ENCODE data around the gene LYRM4.
"Not testable (repeated sequence)": the region's sequence is repeated elsewhere in the genome, so short reads cannot be mapped to it uniquely, and the experiment has no call there.

Gene LYRM4

DNA sequence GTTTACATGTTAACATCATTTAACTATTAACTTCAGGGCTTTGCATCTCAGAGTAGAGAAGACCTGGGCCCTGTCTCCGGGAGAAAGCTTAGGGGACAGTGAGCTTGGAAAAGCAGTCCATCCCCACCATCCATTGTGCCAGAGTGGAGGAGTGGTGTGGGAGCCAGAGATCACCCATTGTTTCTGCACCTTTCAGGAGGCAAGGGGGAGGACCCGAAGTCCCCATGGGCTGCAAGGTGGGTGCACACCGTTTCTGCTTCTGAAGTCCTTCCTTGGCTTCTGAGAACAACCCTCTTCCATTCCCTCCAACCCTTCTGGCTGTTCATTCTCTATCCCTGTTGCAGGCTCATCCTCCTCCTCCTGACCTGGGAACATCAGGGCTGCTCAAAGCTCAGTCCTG is 179.6 kb downstream of the LYRM4 start:
- DNase-seq (ENCODE audit: low read depth) = no peak

DNA sequence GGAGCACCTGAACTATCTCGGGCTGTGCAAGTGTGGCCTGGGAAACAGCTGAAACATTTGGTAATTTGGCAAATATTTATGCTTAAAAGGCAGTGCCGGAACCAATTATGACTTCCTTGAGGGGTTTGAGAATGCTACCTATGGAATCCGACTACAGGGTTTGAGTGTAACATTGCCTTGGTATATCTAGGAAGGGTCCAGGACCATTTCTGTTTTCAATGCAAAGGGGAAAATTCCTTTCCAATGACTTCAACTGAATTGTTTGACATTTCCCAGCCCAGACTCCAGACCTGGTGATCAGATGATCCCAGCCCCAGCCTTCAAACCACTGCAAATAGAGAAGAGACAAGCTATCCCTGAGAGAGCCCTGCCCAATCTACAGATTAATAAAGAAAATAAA is 180.2 kb downstream of the LYRM4 start:
- no peak for DNase-seq (ENCODE audit: low read depth)

DNA sequence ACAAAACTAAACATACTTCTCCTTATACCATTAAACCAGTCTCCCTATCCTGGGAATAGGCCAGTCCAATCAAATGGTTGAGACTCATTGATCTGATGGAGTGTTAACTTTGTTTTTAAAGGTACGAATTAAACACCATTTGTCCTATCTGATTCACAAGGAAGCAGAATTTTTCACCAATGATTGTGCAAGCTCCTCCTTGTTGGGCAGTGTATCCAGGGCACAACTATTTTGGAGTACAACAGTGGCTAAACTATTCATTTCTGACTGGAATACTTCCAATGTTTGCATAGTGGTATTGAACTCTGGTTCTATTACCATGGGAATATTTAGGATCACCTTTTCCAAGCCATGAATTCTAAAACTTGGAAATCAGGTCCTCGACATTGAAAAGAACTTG is 181.1 kb downstream of the LYRM4 start:
- no peak for DNase-seq (ENCODE audit: low read depth)

DNA sequence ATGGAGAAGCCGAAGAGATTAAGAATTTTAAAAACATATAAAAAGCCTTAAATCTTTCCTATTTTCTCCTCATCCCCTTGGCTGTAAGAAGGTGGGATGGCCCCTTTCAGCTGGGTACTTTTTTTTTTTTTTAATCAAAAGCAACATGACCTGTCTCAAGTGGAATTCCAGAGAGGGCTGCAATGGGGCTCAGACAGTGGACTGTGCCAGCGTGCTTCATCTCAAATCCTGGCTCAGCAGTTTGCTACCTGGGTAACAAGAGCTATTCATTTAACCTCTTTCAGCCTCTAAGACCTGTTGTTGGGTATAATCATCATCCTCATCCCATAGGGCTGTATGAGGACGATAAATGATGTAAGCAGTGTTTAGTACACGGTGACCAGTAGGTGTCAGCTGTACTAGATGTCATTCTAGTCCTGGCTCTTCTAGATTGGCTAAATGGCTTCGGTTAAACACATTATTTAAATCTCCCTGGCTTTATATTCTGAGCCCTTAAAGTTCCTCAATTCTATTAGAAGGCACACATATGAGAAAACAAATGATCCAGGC is 182.6 kb downstream of the LYRM4 start:
- no peak for DNase-seq (ENCODE audit: low read depth)

DNA sequence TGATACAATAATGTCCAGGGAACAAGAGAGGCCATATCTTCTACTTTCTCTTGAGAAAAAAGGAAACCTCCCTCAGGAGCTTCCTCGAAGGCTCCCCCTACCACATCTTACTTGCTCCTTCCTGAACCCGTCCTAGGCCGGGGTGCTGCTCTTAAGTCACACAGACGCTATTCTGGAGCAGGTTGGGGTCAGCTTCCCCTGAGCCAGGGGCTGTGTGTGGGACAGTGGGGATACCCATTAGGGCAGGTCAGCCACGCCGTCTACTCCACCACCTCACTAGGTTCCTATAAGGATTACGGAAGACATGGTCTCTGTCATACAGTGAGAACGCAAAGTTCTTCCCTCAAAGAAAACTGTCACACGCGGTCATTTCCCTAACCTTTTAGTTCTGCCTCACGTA is 183.8 kb downstream of the LYRM4 start:
- DNase-seq (ENCODE audit: low read depth) = no peak

DNA sequence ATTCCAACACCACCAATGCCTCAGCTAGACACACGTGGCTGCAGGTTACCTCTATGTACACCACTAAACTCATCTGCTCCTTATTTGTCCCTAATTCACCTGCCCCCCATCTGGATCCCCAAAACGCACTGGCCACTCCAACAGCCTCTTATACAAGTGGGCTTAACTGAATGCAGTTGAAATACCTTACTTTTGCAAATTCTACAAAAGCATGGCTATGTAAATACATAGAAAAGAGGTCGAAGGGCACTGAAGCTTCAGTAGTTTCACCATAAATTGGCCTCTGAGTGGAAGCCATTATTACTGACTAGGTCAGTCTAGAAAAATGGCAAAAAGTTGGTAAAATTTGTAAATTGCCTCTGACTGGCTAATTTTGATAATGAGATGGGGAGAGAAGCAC is 186.8 kb downstream of the LYRM4 start:
- no peak for DNase-seq (ENCODE audit: low read depth)

DNA sequence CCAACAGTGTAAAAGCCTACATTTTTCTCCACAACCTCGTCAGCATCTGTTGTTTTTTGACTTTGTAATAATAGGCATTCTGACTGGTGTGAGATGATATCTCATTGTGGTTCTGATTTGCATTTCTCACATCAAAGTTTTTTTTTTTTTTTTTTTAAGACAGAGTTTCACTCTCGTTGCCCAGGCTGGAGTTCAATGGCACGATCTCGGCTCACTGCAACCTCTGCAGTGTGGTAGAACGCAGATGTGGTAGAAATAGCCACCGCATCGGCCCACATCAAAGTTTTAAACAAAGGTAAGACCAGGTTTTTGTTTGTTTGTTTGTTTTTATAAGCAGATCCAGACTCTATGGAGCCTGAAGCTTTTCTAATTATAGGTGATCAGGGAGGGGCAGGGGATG is 188.3 kb downstream of the LYRM4 start:
- no peak for DNase-seq (ENCODE audit: low read depth)

DNA sequence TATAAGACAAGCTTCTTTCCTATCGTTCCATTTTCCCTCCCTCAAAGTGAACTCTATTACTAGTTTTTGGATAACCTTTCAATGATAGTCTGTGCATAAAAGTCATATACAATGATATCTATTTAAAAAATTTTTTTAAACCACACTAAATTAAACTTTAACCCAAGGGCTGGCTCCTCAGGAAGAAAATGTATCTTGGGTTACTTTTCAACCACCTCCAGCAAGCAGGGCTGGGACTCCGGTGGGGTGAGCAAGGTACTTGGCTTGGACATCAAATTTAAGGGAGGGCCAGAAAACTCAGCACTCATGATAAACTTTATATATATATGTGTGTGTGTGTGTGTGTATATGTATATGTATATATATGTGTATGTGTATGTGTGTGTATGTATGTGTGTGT is 189.5 kb downstream of the LYRM4 start:
- DNase-seq (ENCODE audit: low read depth) = no peak

DNA sequence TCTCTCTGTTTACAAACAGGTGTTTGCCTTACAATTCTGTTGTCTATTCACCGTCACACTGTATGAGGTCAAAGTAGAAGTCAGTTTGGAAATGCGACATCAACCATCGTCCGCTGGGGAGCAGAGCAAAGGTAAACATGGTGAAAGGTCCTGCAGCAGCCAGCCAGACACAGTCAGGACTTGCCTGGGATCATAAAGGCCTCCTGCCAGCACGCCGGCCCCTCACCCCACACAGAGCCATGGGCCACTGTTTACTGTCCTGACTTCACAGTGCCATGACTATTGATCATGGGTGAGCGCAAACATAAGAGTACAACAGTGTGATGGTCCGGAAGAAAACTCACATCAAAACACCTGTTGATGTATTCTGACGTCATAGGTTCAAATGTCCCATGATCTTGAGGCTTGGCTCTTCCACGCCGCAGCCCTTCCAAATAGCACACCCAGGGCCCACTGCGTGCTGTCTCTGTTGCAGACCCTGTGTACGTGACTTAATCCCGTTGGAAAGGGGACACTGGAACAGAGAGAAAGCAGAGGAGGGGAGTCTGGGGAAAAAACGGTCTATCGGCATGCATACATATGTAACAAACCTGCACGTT is 192.5 kb downstream of the LYRM4 start:
- no peak for DNase-seq (ENCODE audit: low read depth)

DNA sequence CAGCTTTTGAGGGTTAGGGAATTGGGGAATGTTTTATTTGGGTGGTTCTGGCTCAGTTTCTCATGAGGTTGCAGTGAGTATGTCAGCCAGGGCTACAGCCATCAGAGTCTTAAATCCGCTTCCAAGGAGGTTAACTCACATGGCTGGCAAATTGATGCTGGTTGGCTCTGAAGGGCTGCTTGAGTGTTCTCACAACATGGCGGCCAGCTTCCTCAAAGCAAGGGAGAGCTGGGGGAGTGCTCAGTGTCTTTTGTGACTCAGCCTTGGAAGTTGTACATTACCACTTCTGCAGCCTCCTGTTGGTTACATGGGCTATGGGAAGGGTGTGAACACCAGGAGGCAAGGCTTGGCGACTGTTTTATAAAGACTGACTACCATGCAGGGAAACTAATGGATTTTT is 193.4 kb downstream of the LYRM4 start:
- no peak for DNase-seq (ENCODE audit: low read depth)

DNA sequence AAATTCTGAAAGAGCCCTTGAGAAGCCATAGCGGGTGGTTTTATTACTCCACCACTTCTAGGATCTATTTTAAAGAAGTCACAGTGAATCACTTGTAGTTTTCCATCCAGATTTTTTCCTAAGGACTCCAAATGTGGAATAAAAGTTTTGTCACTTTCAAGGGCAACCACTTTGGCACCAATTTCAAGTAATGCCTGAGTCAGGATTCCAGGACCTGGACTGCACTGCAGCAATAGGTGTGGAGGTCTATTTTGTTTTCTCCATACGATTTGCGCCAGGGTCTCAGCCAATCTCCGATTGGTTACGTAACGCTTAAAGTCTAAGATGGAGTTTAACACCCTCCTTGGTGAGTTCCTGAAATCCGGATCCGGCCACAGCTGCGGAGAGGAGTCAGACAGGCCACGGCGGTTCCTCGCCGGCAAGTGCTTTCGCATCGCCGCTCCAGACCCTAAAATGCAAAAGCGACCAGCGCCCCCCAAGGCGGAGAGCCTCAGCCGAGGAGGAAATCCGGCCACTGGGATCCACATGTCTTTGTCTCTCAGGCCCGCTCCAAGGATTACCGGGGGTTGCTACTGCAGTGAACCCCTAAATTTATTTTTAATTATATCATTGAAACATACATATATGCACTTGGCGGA is 194.2 kb downstream of the LYRM4 start:
- DNase-seq (ENCODE audit: low read depth) = no peak

DNA sequence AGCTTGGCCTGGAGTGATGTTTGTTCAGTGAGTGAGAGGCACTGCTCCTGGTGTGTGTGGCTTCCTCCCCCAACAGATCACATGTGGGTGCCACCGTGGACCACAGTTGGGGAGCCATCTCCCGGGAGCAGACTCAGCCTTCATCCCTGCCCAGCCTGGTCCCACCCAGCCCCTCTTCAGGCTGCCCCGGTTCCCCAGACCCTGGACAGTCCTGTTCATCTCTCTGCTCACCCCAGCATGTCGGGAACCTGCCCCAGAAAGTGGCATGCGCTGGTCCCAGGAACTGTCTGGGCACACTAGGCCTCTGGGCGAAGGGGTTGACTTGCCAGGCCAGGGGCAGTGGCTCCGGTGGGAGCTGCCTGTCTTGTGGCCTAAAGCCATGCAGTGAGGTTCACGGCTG is 197.1 kb downstream of the LYRM4 start:
- no peak for DNase-seq (ENCODE audit: low read depth)

DNA sequence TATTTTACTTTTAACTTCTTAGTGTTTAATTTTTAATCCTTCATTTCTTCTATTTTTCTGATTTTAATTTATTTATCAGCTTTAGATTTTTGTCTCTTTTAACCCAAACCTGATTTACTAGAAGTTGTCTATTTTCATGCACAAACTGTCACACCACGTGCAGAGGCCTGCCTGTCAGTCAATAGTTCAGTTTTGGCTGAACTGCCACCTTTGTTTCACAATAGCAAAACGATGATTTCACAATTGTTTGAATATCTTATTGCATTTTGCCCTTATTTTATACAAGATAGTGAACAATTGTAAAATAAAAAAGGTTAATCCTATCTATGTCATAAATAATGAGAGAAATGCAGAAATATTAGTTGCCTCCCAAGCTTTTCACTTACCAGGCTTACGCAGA is 199.6 kb downstream of the LYRM4 start:
- no peak for DNase-seq (ENCODE audit: low read depth)

DNA sequence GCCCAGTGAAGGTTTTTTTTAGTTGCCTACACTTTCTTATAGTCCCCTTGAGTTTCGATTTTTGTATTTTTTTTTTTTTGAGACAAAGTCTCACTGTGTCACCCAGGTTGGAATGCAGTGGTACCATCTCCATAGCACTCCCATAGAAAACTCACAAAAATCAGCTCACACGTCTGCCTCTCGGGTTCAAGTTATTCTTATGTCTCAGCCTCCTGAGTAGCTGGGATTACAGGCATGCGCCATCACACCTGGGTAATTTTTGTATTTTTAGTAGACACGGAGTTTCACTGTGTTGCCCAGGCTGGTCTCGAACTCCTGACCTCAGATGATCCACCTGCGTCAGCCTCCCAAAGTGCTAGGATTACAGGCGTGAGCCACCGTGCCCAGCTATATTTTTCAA is 200.3 kb downstream of the LYRM4 start:
- not testable (repeated sequence) for DNase-seq (ENCODE audit: low read depth)

DNA sequence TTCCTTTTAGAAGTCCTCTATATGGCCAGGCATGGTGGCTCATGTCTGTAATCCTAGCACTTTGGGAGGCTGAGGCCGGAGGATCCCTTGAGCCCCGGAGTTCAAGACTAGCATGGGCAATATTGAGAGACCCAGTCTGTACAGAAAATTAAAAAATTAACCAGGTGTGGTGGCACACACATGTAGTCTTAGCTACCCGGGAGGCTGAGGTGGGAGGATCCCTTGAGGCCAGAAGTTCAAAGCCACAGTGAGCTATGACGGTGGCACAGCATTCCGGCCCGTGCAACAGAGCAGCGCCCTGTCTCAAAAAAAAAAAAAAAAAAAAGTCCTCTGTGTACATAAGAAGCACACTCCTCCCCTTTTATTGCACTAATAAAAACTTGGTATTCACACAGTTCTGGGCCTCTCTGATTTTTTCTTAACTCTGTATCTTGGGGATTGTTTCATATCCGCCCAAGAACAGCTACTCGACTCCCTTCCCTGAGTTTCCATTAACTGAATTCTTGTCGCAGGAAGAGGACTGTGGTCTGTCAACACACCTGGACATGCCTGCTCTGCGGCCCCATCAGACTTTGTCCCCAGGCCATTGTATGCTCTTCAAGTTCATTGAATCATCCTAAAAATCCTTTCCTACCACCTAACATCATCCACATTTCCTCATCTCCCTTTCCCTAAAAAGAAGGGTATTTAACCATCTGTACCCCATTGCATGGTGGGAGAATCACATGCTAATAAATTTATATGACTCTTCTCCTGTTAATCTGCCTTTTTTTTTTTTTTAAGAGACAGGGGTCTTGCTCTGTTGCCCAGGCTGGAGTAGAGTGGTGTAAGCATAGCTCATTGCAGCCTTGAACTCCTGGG is 201.5 kb downstream of the LYRM4 start:
- DNase-seq (ENCODE audit: low read depth) = no peak

Data from stimulated activated CD8-positive, alpha-beta memory T cell treated with anti-CD3 and anti-CD28 coated beads, Interleukin-15, amount 100 ng/mL, for 1 hour (primary cell).